Measurements from ENCODE around the gene OPTN.

OPTN gene

GRCh38 chr10:13163859-13164258 is 63.9 kb downstream of the OPTN start:
- no peak overlapping the region for H3K4me3 ChIP-seq (ENCODE audit: low read length)
- H3K9me3 ChIP-seq (replicated peaks; ENCODE audit: low read length), result no peaks in the 10 kb centered on the region
- no peak overlapping the region for H3K9ac ChIP-seq (ENCODE audit: low read depth, low read length)
- peaks cover 10% of the 10 kb centered on the region for H3K4me1 ChIP-seq (ENCODE audit: control insufficient read depth, insufficient read depth, low read length)
- H3K4me2 ChIP-seq (ENCODE audit: low read length), result no peak overlapping the region
- no peaks in the 10 kb centered on the region for H3K27me3 ChIP-seq (ENCODE audit: control insufficient read depth, insufficient read depth, low read length)
- no peaks in the 10 kb centered on the region for H3K36me3 ChIP-seq (ENCODE audit: insufficient read depth, low read length)

GRCh38 chr10:13165177-13165576 is 65.2 kb downstream of the OPTN start:
- Histone ChIP-seq H3K4me3 (ENCODE audit: low read length) (no peak overlapping the region), H3K4me2 (ENCODE audit: low read length) (no peak overlapping the region), H3K4me1 (ENCODE audit: control insufficient read depth, insufficient read depth, low read length) (peaks cover 10% of the 10 kb centered on the region), H3K9me3 (replicated peaks; ENCODE audit: low read length) (no peaks in the 10 kb centered on the region), H3K36me3 (ENCODE audit: insufficient read depth, low read length) (no peaks in the 10 kb centered on the region), H3K27me3 (ENCODE audit: control insufficient read depth, insufficient read depth, low read length) (no peaks in the 10 kb centered on the region), H3K9ac (ENCODE audit: low read depth, low read length) (no peak overlapping the region)

- H3K36me3 ChIP-seq (ENCODE audit: insufficient read depth, low read length), result peaks cover 5% of the 10 kb centered on the region
Measured at GRCh38 chr10:13167568-13167967, 67.6 kb downstream of the OPTN start.

GRCh38 chr10:13168781-13169180 is 68.8 kb downstream of the OPTN start:
- no peaks in the 10 kb centered on the region for H3K27me3 ChIP-seq (ENCODE audit: control insufficient read depth, insufficient read depth, low read length)
- peaks cover 8% of the 10 kb centered on the region for H3K36me3 ChIP-seq (ENCODE audit: insufficient read depth, low read length)
- H3K4me2 ChIP-seq (ENCODE audit: low read length), result no peak overlapping the region
- no peaks in the 10 kb centered on the region for H3K9me3 ChIP-seq (replicated peaks; ENCODE audit: low read length)
- no peak overlapping the region for H3K9ac ChIP-seq (ENCODE audit: low read depth, low read length)
- no peak overlapping the region for H3K4me3 ChIP-seq (ENCODE audit: low read length)
- no peaks in the 10 kb centered on the region for H3K4me1 ChIP-seq (ENCODE audit: control insufficient read depth, insufficient read depth, low read length)

More at GRCh38 chr10:13167568-13167967, 67.6 kb downstream of the OPTN start:
- no peaks in the 10 kb centered on the region for H3K9me3 ChIP-seq (replicated peaks; ENCODE audit: low read length)
- no peaks in the 10 kb centered on the region for H3K27me3 ChIP-seq (ENCODE audit: control insufficient read depth, insufficient read depth, low read length)
- no peak overlapping the region for H3K9ac ChIP-seq (ENCODE audit: low read depth, low read length)
- no peak overlapping the region for H3K4me3 ChIP-seq (ENCODE audit: low read length)
- no peak overlapping the region for H3K4me2 ChIP-seq (ENCODE audit: low read length)
- H3K4me1 ChIP-seq (ENCODE audit: control insufficient read depth, insufficient read depth, low read length), result peaks cover under 1% of the 10 kb centered on the region

- Histone ChIP-seq H3K4me1 (ENCODE audit: control insufficient read depth, insufficient read depth, low read length) (no peaks in the 10 kb centered on the region), H3K9ac (ENCODE audit: low read depth, low read length) (no peak overlapping the region), H3K9me3 (replicated peaks; ENCODE audit: low read length) (no peaks in the 10 kb centered on the region), H3K36me3 (ENCODE audit: insufficient read depth, low read length) (peaks cover 11% of the 10 kb centered on the region), H3K4me3 (ENCODE audit: low read length) (no peak overlapping the region), H3K4me2 (ENCODE audit: low read length) (no peak overlapping the region), H3K27me3 (ENCODE audit: control insufficient read depth, insufficient read depth, low read length) (no peaks in the 10 kb centered on the region)
Measured at GRCh38 chr10:13173616-13174015, 73.7 kb downstream of the OPTN start.

- Histone ChIP-seq H3K4me1 (ENCODE audit: control insufficient read depth, insufficient read depth, low read length) (no peaks in the 10 kb centered on the region), H3K27me3 (ENCODE audit: control insufficient read depth, insufficient read depth, low read length) (no peaks in the 10 kb centered on the region), H3K4me2 (ENCODE audit: low read length) (no peak overlapping the region), H3K9me3 (replicated peaks; ENCODE audit: low read length) (no peaks in the 10 kb centered on the region), H3K9ac (ENCODE audit: low read depth, low read length) (no peak overlapping the region), H3K36me3 (ENCODE audit: insufficient read depth, low read length) (peaks cover 17% of the 10 kb centered on the region), H3K4me3 (ENCODE audit: low read length) (no peak overlapping the region)
Measured at GRCh38 chr10:13180788-13181187, 80.8 kb downstream of the OPTN start.

GRCh38 chr10:13182424-13182823 is 82.5 kb downstream of the OPTN start:
- no peak overlapping the region for H3K4me3 ChIP-seq (ENCODE audit: low read length)
- H3K36me3 ChIP-seq (ENCODE audit: insufficient read depth, low read length), result peaks cover 14% of the 10 kb centered on the region
- H3K4me1 ChIP-seq (ENCODE audit: control insufficient read depth, insufficient read depth, low read length), result no peaks in the 10 kb centered on the region
- H3K9ac ChIP-seq (ENCODE audit: low read depth, low read length), result no peak overlapping the region
- no peaks in the 10 kb centered on the region for H3K9me3 ChIP-seq (replicated peaks; ENCODE audit: low read length)
- no peaks in the 10 kb centered on the region for H3K27me3 ChIP-seq (ENCODE audit: control insufficient read depth, insufficient read depth, low read length)
- no peak overlapping the region for H3K4me2 ChIP-seq (ENCODE audit: low read length)

- H3K9ac ChIP-seq (ENCODE audit: low read depth, low read length), result no peak overlapping the region
- H3K4me3 ChIP-seq (ENCODE audit: low read length), result no peak overlapping the region
- H3K9me3 ChIP-seq (replicated peaks; ENCODE audit: low read length), result no peaks in the 10 kb centered on the region
- no peaks in the 10 kb centered on the region for H3K27me3 ChIP-seq (ENCODE audit: control insufficient read depth, insufficient read depth, low read length)
- H3K36me3 ChIP-seq (ENCODE audit: insufficient read depth, low read length), result peaks cover 14% of the 10 kb centered on the region
- no peaks in the 10 kb centered on the region for H3K4me1 ChIP-seq (ENCODE audit: control insufficient read depth, insufficient read depth, low read length)
- no peak overlapping the region for H3K4me2 ChIP-seq (ENCODE audit: low read length)
Measured at GRCh38 chr10:13183625-13184024, 83.7 kb downstream of the OPTN start.

GRCh38 chr10:13184276-13184675 is 84.3 kb downstream of the OPTN start:
- peaks cover 14% of the 10 kb centered on the region for H3K36me3 ChIP-seq (ENCODE audit: insufficient read depth, low read length)
- no peak overlapping the region for H3K4me2 ChIP-seq (ENCODE audit: low read length)
- H3K9ac ChIP-seq (ENCODE audit: low read depth, low read length), result no peak overlapping the region
- H3K9me3 ChIP-seq (replicated peaks; ENCODE audit: low read length), result no peaks in the 10 kb centered on the region
- H3K4me3 ChIP-seq (ENCODE audit: low read length), result no peak overlapping the region
- H3K4me1 ChIP-seq (ENCODE audit: control insufficient read depth, insufficient read depth, low read length), result no peaks in the 10 kb centered on the region
- no peaks in the 10 kb centered on the region for H3K27me3 ChIP-seq (ENCODE audit: control insufficient read depth, insufficient read depth, low read length)

- no peak overlapping the region for H3K4me3 ChIP-seq (ENCODE audit: low read length)
- H3K4me2 ChIP-seq (ENCODE audit: low read length), result no peak overlapping the region
- peaks cover 14% of the 10 kb centered on the region for H3K36me3 ChIP-seq (ENCODE audit: insufficient read depth, low read length)
- no peaks in the 10 kb centered on the region for H3K4me1 ChIP-seq (ENCODE audit: control insufficient read depth, insufficient read depth, low read length)
- no peak overlapping the region for H3K9ac ChIP-seq (ENCODE audit: low read depth, low read length)
- no peaks in the 10 kb centered on the region for H3K9me3 ChIP-seq (replicated peaks; ENCODE audit: low read length)
- no peaks in the 10 kb centered on the region for H3K27me3 ChIP-seq (ENCODE audit: control insufficient read depth, insufficient read depth, low read length)
Measured at GRCh38 chr10:13184730-13185514, 85.0 kb downstream of the OPTN start.

GRCh38 chr10:13187135-13187534 is 87.2 kb downstream of the OPTN start:
- Histone ChIP-seq H3K9ac (ENCODE audit: low read depth, low read length) (no peak overlapping the region), H3K4me3 (ENCODE audit: low read length) (no peak overlapping the region), H3K27me3 (ENCODE audit: control insufficient read depth, insufficient read depth, low read length) (no peaks in the 10 kb centered on the region), H3K4me1 (ENCODE audit: control insufficient read depth, insufficient read depth, low read length) (no peaks in the 10 kb centered on the region), H3K9me3 (replicated peaks; ENCODE audit: low read length) (no peaks in the 10 kb centered on the region), H3K36me3 (ENCODE audit: insufficient read depth, low read length) (peaks cover 14% of the 10 kb centered on the region), H3K4me2 (ENCODE audit: low read length) (no peak overlapping the region)
